ENCODE data around the gene VIL1.
A peak's percentile ranks its signal among the peaks of the same experiment; 100 is the strongest.

VIL1 gene

DNA sequence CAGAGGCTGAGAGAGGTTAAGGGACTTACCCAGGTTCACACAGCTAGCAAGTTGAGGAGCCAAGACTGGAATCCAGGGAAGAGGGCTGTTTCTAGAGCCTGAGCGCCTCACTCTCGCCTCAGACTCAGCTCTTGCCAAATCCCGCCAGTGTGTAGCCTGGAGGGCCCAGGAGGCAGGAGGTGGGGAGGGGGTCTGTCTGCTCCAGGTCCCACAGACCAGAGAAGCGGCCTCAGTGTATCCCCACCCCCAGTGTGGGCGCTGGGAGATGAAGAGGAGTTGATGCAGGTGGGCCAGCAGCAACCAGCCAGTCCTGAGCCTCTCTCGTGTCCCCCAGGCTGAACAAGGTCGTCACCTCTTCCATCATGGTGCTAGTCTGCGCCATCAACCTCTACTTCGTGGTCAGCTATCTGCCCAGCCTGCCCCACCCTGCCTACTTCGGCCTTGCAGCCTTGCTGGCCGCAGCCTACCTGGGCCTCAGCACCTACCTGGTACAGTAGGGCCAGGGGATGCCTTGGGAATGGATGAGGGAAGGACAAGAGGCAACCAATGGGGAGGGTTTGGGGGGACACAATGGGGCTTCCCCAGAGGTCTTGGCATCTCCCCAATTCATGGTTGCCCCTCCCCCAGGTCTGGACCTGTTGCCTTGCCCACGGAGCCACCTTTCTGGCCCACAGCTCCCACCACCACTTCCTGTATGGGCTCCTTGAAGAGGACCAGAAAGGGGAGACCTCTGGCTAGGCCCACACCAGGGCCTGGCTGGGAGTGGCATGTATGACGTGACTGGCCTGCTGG is 24.4 kb upstream of the VIL1 start:
- no peak for DNase-seq

- no peak for DNase-seq
Observed at GRCh38 chr2:218395090-218395444, 23.9 kb upstream of the VIL1 start.

- DNase-seq: no peak
Observed at GRCh38 chr2:218395456-218395825, 23.5 kb upstream of the VIL1 start.

GRCh38 chr2:218395826-218396687 is 22.9 kb upstream of the VIL1 start:
- DNase-seq: peak; percentile 72 to 97 (median 93)

DNA sequence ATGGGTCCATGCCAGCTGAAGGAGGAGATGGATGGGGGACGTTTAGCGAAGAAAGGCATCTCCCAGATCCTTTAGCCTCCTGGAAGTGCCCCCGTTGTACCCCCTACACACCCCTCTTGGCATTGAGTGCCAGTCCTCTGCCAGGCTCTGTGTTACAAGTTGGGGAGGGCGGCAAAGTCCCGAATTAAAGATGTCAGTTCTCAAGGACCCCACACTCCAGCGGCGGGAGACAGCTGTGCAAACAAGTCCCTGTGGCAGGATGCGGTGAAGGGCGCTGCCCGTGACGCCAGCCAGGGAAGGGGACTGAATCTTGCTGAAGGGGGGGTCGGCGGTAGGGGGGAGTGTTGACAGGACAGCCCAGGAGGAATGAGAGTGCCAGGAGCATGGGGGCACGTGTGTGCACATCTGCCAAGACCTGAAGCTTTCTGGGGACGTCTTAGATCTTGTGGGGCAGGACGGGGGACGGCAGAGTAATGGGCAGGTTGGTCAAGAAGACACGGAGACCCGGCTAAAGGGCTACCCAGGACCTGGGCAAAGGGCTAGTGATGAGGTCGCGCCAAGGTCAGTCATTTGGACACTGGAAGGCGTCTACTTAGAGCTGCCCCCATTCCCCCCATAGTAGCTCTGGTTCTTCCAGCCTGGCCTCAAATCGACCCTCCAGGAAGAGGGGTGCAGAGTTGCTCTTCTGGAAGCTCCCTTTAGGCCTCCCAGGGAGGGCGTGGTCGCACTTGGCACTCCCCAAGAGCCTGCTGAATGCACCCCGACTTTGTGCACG is 22.0 kb upstream of the VIL1 start:
- peak in 41 of 51 donors; percentile 20 to 89 (median 66) for DNase-seq

- no peak for DNase-seq
Observed at GRCh38 chr2:218397463-218397819, 21.5 kb upstream of the VIL1 start.

- peak in 11 of 51 donors; percentile 13 to 67 (median 45) for DNase-seq
Observed at GRCh38 chr2:218397820-218398436, 21.0 kb upstream of the VIL1 start.

- peak in 42 of 51 donors; percentile 15 to 80 (median 54) for DNase-seq
Observed at GRCh38 chr2:218398437-218399390, 20.2 kb upstream of the VIL1 start.

DNA sequence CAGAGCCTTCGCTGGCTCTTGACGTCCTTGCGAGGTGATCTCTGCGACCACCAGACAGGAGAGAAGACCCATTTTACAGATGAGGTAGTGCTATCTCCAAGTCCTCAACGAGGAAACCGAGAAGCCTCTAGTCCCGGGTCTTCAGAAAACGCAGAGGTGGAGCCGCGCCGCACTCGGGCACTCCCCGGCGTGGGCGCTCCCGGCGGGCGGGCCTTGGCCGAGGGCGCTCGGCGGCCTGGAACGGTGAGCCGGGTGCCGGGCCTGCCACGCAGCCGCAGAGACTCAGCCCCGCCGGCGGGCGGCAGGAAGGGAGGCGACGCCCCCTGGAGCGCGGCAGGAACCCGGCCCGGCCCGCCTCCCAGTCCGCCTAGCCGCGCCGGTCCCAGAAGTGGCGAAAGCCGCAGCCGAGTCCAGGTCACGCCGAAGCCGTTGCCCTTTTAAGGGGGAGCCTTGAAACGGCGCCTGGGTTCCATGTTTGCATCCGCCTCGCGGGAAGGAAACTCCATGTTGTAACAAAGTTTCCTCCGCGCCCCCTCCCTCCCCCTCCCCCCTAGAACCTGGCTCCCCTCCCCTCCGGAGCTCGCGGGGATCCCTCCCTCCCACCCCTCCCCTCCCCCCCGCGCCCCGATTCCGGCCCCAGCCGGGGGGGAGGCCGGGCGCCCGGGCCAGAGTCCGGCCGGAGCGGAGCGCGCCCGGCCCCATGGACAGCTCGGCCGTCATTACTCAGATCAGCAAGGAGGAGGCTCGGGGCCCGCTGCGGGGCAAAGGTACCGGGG is 19.3 kb upstream of the VIL1 start, which contains the start of gene CTDSP1:
CTDSP1 (plus strand) TSS at position 478 of the 776 bp plus-strand sequence; CDS start at position 701, 223 bp downstream.
- DNase-seq: peak; percentile 51 to 95 (median 89)

GRCh38 chr2:218400167-218400929 is 18.6 kb upstream of the VIL1 start:
- peak in 14 of 51 donors; percentile 27 to 71 (median 54) for DNase-seq

DNA sequence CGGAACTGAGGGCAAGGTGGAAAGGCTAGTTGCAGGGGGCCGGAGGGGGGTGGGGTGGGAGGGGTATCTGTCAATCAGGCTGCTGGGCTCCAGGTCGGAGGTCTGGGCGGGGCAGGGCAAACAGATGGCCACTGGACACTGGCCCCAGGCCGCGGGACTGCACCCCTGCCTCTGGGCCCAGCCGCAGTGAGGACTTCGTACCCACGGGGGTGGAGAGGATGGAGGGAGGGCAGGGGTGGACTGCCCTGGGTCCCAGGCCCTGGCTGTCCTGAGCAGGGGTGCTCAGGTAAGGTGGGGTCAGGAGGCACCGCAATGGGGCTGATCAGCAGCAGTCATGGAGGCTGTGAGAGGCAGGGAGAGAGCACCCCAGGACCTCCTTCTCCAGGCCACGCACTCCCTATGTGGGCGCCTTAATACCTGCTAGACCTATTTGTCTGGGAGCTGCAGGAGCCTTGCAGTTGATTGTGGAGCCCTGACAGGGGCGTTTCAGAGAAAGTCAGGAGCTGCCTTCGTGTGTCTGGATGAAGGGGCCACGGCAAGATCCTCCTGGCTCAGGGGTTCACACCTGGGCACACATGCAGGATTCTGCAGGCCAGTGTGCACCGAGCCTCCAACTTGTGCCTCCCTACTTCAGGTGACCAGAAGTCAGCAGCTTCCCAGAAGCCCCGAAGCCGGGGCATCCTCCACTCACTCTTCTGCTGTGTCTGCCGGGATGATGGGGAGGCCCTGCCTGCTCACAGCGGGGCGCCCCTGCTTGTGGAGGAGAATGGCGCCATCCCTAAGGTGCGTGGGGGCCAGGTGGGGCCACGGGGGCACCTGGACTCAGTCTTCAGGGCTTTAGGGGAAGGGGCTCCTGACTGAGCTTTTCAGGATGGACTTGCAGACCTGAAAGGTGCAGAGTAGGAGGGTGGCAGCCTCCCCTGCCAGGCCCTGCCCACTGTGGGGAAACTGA is 17.7 kb upstream of the VIL1 start:
- DNase-seq: no peak

GRCh38 chr2:218401890-218402289 is 17.0 kb upstream of the VIL1 start:
- DNase-seq: no peak

- DNase-seq: no peak
Observed at GRCh38 chr2:218402491-218402901, 16.4 kb upstream of the VIL1 start.

DNA sequence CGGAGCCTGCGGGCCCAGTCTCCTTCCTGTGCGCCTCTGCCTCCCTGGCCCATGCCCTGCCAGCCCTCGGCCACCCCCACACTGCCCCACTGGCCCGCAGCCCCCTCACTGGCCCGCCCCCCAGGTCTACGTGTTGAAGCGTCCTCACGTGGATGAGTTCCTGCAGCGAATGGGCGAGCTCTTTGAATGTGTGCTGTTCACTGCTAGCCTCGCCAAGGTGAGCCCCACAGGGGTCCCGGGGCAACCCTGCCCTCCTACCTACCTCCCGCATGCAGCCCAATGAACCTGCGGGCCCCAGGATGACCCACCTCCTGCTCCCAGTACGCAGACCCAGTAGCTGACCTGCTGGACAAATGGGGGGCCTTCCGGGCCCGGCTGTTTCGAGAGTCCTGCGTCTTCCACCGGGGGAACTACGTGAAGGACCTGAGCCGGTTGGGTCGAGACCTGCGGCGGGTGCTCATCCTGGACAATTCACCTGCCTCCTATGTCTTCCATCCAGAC is 16.0 kb upstream of the VIL1 start:
- DNase-seq: no peak

DNA sequence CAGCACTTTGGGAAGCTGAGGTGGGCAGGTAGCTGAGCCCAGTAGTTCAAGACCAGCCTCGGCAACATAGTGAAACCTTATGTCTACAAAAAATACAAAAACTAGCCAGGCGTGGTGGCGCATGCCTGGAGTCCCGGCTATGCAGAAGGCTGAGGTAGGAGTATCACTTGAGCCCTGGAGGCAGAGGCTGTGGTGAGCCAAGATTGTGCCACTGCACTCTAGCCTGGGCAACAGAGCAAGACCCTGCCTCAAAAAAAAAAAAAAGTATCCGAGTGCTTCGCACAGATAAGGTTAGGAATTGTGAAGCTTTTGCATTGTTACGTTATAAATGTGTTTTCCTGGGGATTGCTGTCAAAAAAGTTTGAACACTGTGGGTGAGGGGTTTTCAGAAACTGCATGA is 15.1 kb upstream of the VIL1 start:
- DNase-seq: no peak

GRCh38 chr2:218404351-218405085 is 14.4 kb upstream of the VIL1 start:
- no peak for DNase-seq
